HepG2 (cell line): ENCODE data around the gene CCL5. TPM values are rescaled to one million over a fixed set of nuclear protein-coding genes. Genes with fewer than 3 reads are reported as not detected.

Experiments used
- ATAC-seq: fragments of 200-7000 bp; cut with Tn5 transposase; 3 replicates; pipeline ENCODE4 v1.9.1; 2020; ENCODE audit warnings: mild to moderate bottlenecking, moderate library complexity
- BruUV-seq: library from RNA; stranded (reverse); fragments of 400-500 nt; replicated peaks from 2 replicates; lab custom pipeline; 2021; lab: Mats Ljungman, UMichigan
- CTCF ChIA-PET: fragments of 300-600 bp; formaldehyde crosslinking; extraction: SDS; loops from one replicate; lab custom pipeline; 2021; ENCODE audit warnings: low total read pairs, inconsistent platforms, low intra/inter-chr PET ratio; lab: Yijun Ruan, JAX
- POLR2A ChIA-PET: fragments of 350-600 bp; sonication (Branson Sonifier 250); formaldehyde crosslinking; loops from one replicate; lab custom pipeline; 2020; ENCODE audit warnings: antibody characterized with exemption, inconsistent platforms; lab: Yijun Ruan, JAX
- DNase-seq: peaks from one replicate; pipeline ENCODE4 v3.0.0-alpha.2; 2015; ENCODE audit warnings: low spot score
- FAIRE-seq: peaks from 3 replicates; lab custom pipeline; 2011; peaks lifted over from hg19 to GRCh38; lab: Jason Lieb, UNC
- H2AFZ ChIP-seq: one replicate; pipeline ENCODE4 v1.6.1; 2011; ENCODE audit warnings: low read length, inconsistent platforms
- H3K27ac ChIP-seq: fragments of 300-600 bp; 3 replicates; pipeline ENCODE4 v1.8.0; 2011; ENCODE audit warnings: mixed run types, mild to moderate bottlenecking, mixed read lengths, low read length, inconsistent platforms; ENCODE audit not compliant: insufficient read depth; ENCODE audit errors: extremely low read length
- H3K27me3 ChIP-seq, 2 experiments: fragments of 200-600 bp in 1 of 2; 2 replicates in 1 of 2; 3 replicates in 1 of 2; pipeline versions ENCODE4 v1.6.0 to v1.8.0; 2011; ENCODE audit warnings: low read length in 2 of 2, mild to moderate bottlenecking in 2 of 2, moderate library complexity in 2 of 2, inconsistent platforms in 1 of 2; ENCODE audit not compliant: insufficient read depth in 2 of 2, control insufficient read depth in 1 of 2
- H3K36me3 ChIP-seq, 2 experiments: fragments of 200-600 bp in 1 of 2; replicated peaks in 1 of 2; 2 replicates in 1 of 2; 3 replicates in 1 of 2; pipeline versions ENCODE4 v1.5.1 to v1.8.0; 2011; ENCODE audit warnings: low read length in 2 of 2, inconsistent platforms in 1 of 2; ENCODE audit not compliant: insufficient read depth in 2 of 2, control insufficient read depth in 1 of 2
- H3K4me1 ChIP-seq: 2 replicates; pipeline ENCODE4 v1.5.1; 2012; ENCODE audit warnings: low read length, inconsistent platforms; ENCODE audit not compliant: insufficient read depth
- H3K4me2 ChIP-seq: 2 replicates; pipeline ENCODE4 v1.6.0; 2011; ENCODE audit warnings: low read depth, low read length, inconsistent platforms
- H3K4me3 ChIP-seq, 3 experiments: fragments of 200-600 bp in 1 of 3; sonication (generic), shearing (Covaris generic) in 1 of 3; replicated peaks in 1 of 3; 2 replicates each; pipeline ENCODE4 v1.5.1; 2011 to 2016; ENCODE audit warnings: low read length in 3 of 3, inconsistent platforms in 2 of 3, low read depth in 2 of 3, mild to moderate bottlenecking in 2 of 3, control low read depth in 1 of 3, mixed read lengths in 1 of 3; ENCODE audit not compliant: insufficient read depth in 1 of 3
- H3K79me2 ChIP-seq: one replicate; pipeline ENCODE4 v1.6.1; 2011; ENCODE audit warnings: low read length, inconsistent platforms; ENCODE audit not compliant: insufficient read depth
- H3K9ac ChIP-seq: 2 replicates; pipeline ENCODE4 v1.6.0; 2011; ENCODE audit warnings: mild to moderate bottlenecking, low read depth, low read length, inconsistent platforms; ENCODE audit not compliant: insufficient read depth
- H3K9me3 ChIP-seq: 2 replicates; pipeline ENCODE4 v1.5.1; 2012; ENCODE audit warnings: mild to moderate bottlenecking, low read length
- H4K20me1 ChIP-seq: 2 replicates; pipeline ENCODE4 v1.6.0; 2011; ENCODE audit warnings: inconsistent platforms, mild to moderate bottlenecking, low read length, moderate library complexity; ENCODE audit not compliant: insufficient read depth
- FOXK2 ChIP-seq: fragments of 450-650 bp; IDR thresholded peaks from 2 replicates; pipeline ENCODE4 v1.6.1; 2016
- FUBP1 ChIP-seq: sonication (generic); formaldehyde crosslinking; IDR thresholded peaks from 2 replicates; pipeline ENCODE4 v1.5.1; 2020; ENCODE audit warnings: missing genetic modification reagents, mild to moderate bottlenecking, borderline replicate concordance
- MLX ChIP-seq: IDR thresholded peaks from 2 replicates; pipeline ENCODE4 v1.6.1; 2016
- SOX6 ChIP-seq, 2 experiments: fragments of 450-650 bp in 1 of 2; sonication (generic) in 1 of 2; formaldehyde crosslinking in 1 of 2; IDR thresholded peaks; 2 replicates each; pipeline versions ENCODE4 v1.4.0 to v1.6.1; 2017 to 2020; ENCODE audit warnings: antibody characterized with exemption in 1 of 2, mild to moderate bottlenecking in 1 of 2, missing genetic modification reagents in 1 of 2
- SP140L ChIP-seq: sonication (generic); formaldehyde crosslinking; IDR thresholded peaks from 2 replicates; pipeline ENCODE4 v1.4.0; 2020; ENCODE audit warnings: missing genetic modification reagents, borderline replicate concordance
- WGBS: methylation state at CpG from one replicate; pipeline ENCODE4 v1.1.6; 2017; ENCODE audit warnings: low lambda C conversion rate; 5-methylcytosine and 5-hydroxymethylcytosine counted together
- in situ Hi-C: cut with HindIII; loops from 2 replicates; pipeline ENCODE4 v1.10.0; 2017; ENCODE audit warnings: low pct_unique_long_range_greater_than_20kb; ENCODE audit not compliant: extremely low pct_ligation_motif_present
- intact Hi-C: fragments of 100-400 bp; cut with micrococcal nuclease; formaldehyde crosslinking; loops from one replicate; pipeline ENCODE4 v1.10.0; 2022; ENCODE audit not compliant: unreplicated experiment
- polyA plus RNA-seq, 8 experiments: library from polyadenylated mRNA; depleted of rRNA in 3 of 8; stranded (reverse) in 7 of 8; unstranded in 1 of 8; fragments of >200 nt; fragmentation: Illumina TruSeq in 4 of 8; extraction: Trizol in 4 of 8; gene quantifications; 2 replicates each; pipeline versions ENCODE4 v1.2.1 to v1.2.3, GENCODE V29; 2011 to 2016; ENCODE audit warnings: low read depth in 4 of 8, missing spikeins in 1 of 8, mixed read lengths in 1 of 8; ENCODE audit not compliant: insufficient read depth in 1 of 8
- total RNA-seq, 5 experiments: library from RNA; depleted of rRNA; stranded (reverse); fragments of >200 nt; fragmentation: Illumina TruSeq; extraction: Trizol; gene quantifications; 2 replicates each; pipeline ENCODE4 v1.2.3, GENCODE V29; 2016; ENCODE audit warnings: low read depth in 1 of 5
- TF ChIP-seq, protein P1 (sequence below): sonication (generic); formaldehyde crosslinking; IDR thresholded peaks from 2 replicates; pipeline ENCODE4 v1.8.1; 2023; ENCODE audit warnings: missing genetic modification reagents, mild to moderate bottlenecking, borderline replicate concordance

CCL5 gene
- total and polyA plus RNA-seq, 2 of the 13 experiments (the other 11 are each of a cell fraction or from before 2014, with no cell fraction given): 0.13 to 0.29 TPM

DNA sequence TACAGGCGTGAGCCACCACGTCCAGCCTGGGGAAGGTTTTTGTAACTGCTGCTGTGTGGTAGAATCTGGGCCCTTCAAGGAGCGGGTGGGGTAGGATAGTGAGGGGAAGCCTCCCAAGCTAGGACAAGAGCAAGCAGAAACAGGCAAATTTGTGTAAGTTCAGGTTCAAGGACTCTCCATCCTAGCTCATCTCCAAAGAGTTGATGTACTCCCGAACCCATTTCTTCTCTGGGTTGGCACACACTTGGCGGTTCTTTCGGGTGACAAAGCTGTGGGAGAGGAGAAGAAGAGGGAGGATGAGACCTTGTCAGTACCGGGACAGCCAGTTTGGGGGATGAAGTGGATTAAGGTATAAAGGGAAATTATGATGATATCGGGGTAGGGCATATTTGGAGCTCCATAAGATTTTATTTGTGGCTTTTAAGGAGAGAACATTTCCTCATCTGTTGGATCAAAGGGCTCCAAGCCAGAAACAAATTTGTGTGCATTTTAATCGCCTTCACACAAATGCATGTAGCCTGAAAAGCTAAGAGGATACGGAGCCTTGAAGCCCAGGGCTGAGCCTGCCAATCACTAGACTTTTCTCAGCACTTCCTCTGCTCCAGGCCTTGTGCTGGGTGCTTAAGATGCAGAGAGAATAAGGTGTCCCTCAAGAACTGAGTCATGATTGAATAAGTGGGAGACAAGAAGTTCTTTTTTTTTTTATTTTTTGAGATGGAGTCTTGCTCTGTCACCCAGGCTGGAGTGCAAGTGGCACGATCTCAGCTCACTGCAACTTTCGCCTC is 7.8 kb downstream of the CCL5 start:
- Histone ChIP-seq H3K9ac (no peak overlapping the region), H2AFZ (no peak overlapping the region), H3K79me2 (no peaks in the 10 kb centered on the region), H3K4me2 (no peak overlapping the region), H3K4me3 (no peak overlapping the region), H3K27ac (no peak overlapping the region), H3K36me3 (no peaks in the 10 kb centered on the region), H3K27me3 (no peaks in the 10 kb centered on the region), H4K20me1 (no peaks in the 10 kb centered on the region), H3K4me1 (peaks cover 35% of the 10 kb centered on the region), H3K9me3 (no peaks in the 10 kb centered on the region)
- intact Hi-C loops (no loop called here), in situ Hi-C loops (no loop called here)
- ATAC-seq (no peak), FAIRE-seq (no peak), DNase-seq (no peak)
- TF ChIP-seq SP140L (CRISPR knock-in tag) (no peak), MLX (CRISPR knock-in tag) (no peak), FOXK2 (no peak), SOX6 (IDR thresholded peaks at IDR 0.05) (no peak), SOX6 (CRISPR knock-in tag; IDR thresholded peaks at IDR 0.05) (no peak), FUBP1 (CRISPR knock-in tag) (no peak)
- TF ChIP-seq, protein P1, sequence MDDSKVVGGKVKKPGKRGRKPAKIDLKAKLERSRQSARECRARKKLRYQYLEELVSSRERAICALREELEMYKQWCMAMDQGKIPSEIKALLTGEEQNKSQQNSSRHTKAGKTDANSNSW: no peak
- ChIA-PET POLR2A (no interaction called here), CTCF (no interaction called here)
- no TSS peak for BruUV-seq
- 73% methylated on average over 12 of the region's 12 CpGs for WGBS
